Measurements from ENCODE around the gene AMZ1. TPM values are rescaled to one million over a fixed set of nuclear protein-coding genes. Genes with fewer than 3 reads are reported as not detected.

The AMZ1 gene
- total and polyA plus RNA-seq, 10 donors: 0.20 to 3.4 (median 1.6) TPM

GRCh38 chr7:2641406-2642393, 46.3 kb upstream of the AMZ1 start:
- Histone ChIP-seq H3K4me3 (peak overlapping the region in 2 of 8 donors; percentile 2 to 51), H3K36me3 (peaks cover 0 to 25% (median under 1%) of the 10 kb centered on the region in 6 donors), H3K9me3 (no peaks in the 10 kb centered on the region), H3K4me1 (peaks cover 67 to 100% (median 96%) of the 10 kb centered on the region in 6 donors), H3K27me3 (replicated peaks in 1 of 7) (no peaks in the 10 kb centered on the region), H3K27ac (peak overlapping the region; percentile 66 to 94 (median 83))
- peak in 1 of 3 donors; percentile 36 for TF ChIP-seq POLR2A (IDR thresholded peaks at IDR 0.05)
- TF ChIP-seq POLR2AphosphoS5 (IDR thresholded peaks at IDR 0.05): peak; percentile 90 to 94 (median 92)
- TF ChIP-seq CTCF (IDR thresholded peaks at IDR 0.05 in 8 of 11, conservative IDR thresholded peaks at IDR 0.05 in 3 of 11): peak in 1 of 11 experiments; percentile 5
- WGBS, 5 donors: 32 to 51% (median 40%) methylated on average over 5 to 39 of the region's 39 CpGs
- intact Hi-C loops (cut with DNase I; ENCODE audit: low total_unique reads): no loop called here
- DNase-seq: peak; percentile 90

GRCh38 chr7:2643386-2644219, 44.4 kb upstream of the AMZ1 start:
- Histone ChIP-seq H3K27me3 (replicated peaks in 1 of 7) (no peaks in the 10 kb centered on the region), H3K4me1 (peaks cover 48 to 96% (median 84%) of the 10 kb centered on the region in 6 donors), H3K9me3 (no peaks in the 10 kb centered on the region), H3K4me3 (no peak overlapping the region), H3K27ac (peak overlapping the region in 7 of 8 donors; percentile 27 to 92 (median 61)), H3K36me3 (peaks cover 0 to 44% (median 19%) of the 10 kb centered on the region in 6 donors)
- no peak for DNase-seq
- TF ChIP-seq POLR2A (IDR thresholded peaks at IDR 0.05) (no peak), POLR2AphosphoS5 (IDR thresholded peaks at IDR 0.05) (peak; percentile 70 to 84 (median 73)), CTCF (IDR thresholded peaks at IDR 0.05 in 8 of 11, conservative IDR thresholded peaks at IDR 0.05 in 3 of 11) (peak in 7 of 11 experiments; percentile 29 to 55 (median 48))
- intact Hi-C loops (cut with DNase I; ENCODE audit: low total_unique reads): no loop called here
- 73 to 85% (median 77%) methylated on average over 13 to 29 of the region's 29 CpGs for WGBS, 5 donors

- intact Hi-C loops (cut with DNase I; ENCODE audit: low total_unique reads): no loop called here
- peaks cover 47 to 90% (median 78%) of the 10 kb centered on the region in 6 donors for H3K4me1 ChIP-seq
- 64 to 100% (median 77%) methylated on average over 2 to 6 of the region's 6 CpGs for WGBS, 5 donors
- H3K27me3 ChIP-seq (replicated peaks in 1 of 7): no peaks in the 10 kb centered on the region
- no peak for DNase-seq
- peak overlapping the region; percentile 27 to 92 (median 60) for H3K27ac ChIP-seq
- TF ChIP-seq POLR2A (IDR thresholded peaks at IDR 0.05) (no peak), POLR2AphosphoS5 (IDR thresholded peaks at IDR 0.05) (no peak), CTCF (IDR thresholded peaks at IDR 0.05 in 8 of 11, conservative IDR thresholded peaks at IDR 0.05 in 3 of 11) (no peak)
- peaks cover 0 to 44% (median 19%) of the 10 kb centered on the region in 6 donors for H3K36me3 ChIP-seq
- no peaks in the 10 kb centered on the region for H3K9me3 ChIP-seq
- peak overlapping the region in 1 of 8 donors; percentile 55 for H3K4me3 ChIP-seq
Measured at GRCh38 chr7:2644220-2644561, 43.8 kb upstream of the AMZ1 start.

Data from spleen (tissue), 11 donors.